GM12878 (cell line): Measurements from ENCODE around the gene GGTLC2. TPM values are rescaled to one million over a fixed set of nuclear protein-coding genes. Genes with fewer than 3 reads are reported as not detected.
A peak's percentile ranks its signal among the peaks of the same experiment; 100 is the strongest.

Experiments
- ASH2L ChIP-seq: fragments of 300-600, 200-600 bp; sonication (generic); IDR thresholded peaks from 2 replicates; pipeline ENCODE4 v1.6.1; 2017; ENCODE audit warnings: low read depth, mild to moderate bottlenecking, borderline replicate concordance
- CEBPB ChIP-seq, 2 experiments: fragments of 150-350 bp in 1 of 2; IDR thresholded peaks; 2 replicates each; pipeline ENCODE4 v1.6.1; 2012 to 2014; ENCODE audit warnings: low read depth in 2 of 2, low read length in 2 of 2, borderline replicate concordance in 1 of 2, inconsistent platforms in 1 of 2
- CTCF ChIP-seq, 3 experiments: IDR thresholded peaks in 2 of 3; conservative IDR thresholded peaks in 1 of 3; 2 replicates each; pipeline ENCODE4 v1.5.1; 2011; ENCODE audit warnings: low read depth in 3 of 3, low read length in 3 of 3, mild to moderate bottlenecking in 3 of 3, control low read depth in 2 of 3, moderate library complexity in 2 of 3, inconsistent platforms in 1 of 3, mixed read lengths in 1 of 3; ENCODE audit not compliant: control insufficient read depth in 2 of 3, insufficient read depth in 1 of 3; ENCODE audit errors: extremely low read depth in 1 of 3
- EGR1 ChIP-seq, 2 experiments: IDR thresholded peaks; 1 replicate in 1 of 2; 2 replicates in 1 of 2; pipeline ENCODE4 v1.6.1; 2011 to 2012; ENCODE audit warnings: low read depth in 2 of 2, low read length in 2 of 2, borderline replicate concordance in 1 of 2, mild to moderate bottlenecking in 1 of 2, moderate library complexity in 1 of 2
- EZH2 ChIP-seq: IDR thresholded peaks from 2 replicates; pipeline ENCODE4 v1.6.1; 2012; ENCODE audit warnings: low read depth, mild to moderate bottlenecking, control low read depth, inconsistent platforms, low read length, borderline replicate concordance; ENCODE audit not compliant: control insufficient read depth
- MTA2 ChIP-seq: fragments of 450-650 bp; IDR thresholded peaks from 2 replicates; pipeline ENCODE4 v1.6.1; 2016; ENCODE audit warnings: low read depth, mild to moderate bottlenecking, moderate library complexity
- NRF1 ChIP-seq: conservative IDR thresholded peaks from 2 replicates; pipeline ENCODE4 v1.6.1; 2011; ENCODE audit warnings: mild to moderate bottlenecking, low read depth, low read length, improper control_type of control experiment
- RELA ChIP-seq: fragments of 450-650 bp; IDR thresholded peaks from 2 replicates; pipeline ENCODE4 v1.8.0; 2014; ENCODE audit warnings: borderline replicate concordance; ENCODE audit not compliant: partially characterized antibody
- RUNX3 ChIP-seq: IDR thresholded peaks from 2 replicates; pipeline ENCODE4 v1.6.1; 2012; ENCODE audit warnings: low read length, inconsistent platforms
- SUPT20H ChIP-seq: IDR thresholded peaks from 2 replicates; pipeline ENCODE4 v1.6.1; 2011; ENCODE audit warnings: low read depth, mild to moderate bottlenecking, low read length, moderate library complexity, borderline replicate concordance; ENCODE audit not compliant: control insufficient read depth
- TCF12 ChIP-seq: IDR thresholded peaks from 2 replicates; pipeline ENCODE4 v1.6.1; 2011; ENCODE audit warnings: low read depth, mild to moderate bottlenecking, low read length
- USF2 ChIP-seq: IDR thresholded peaks from 2 replicates; pipeline ENCODE4 v1.6.1; 2011; ENCODE audit warnings: low read depth, low read length, improper control_type of control experiment, borderline replicate concordance
- ZNF592 ChIP-seq: fragments of 450-650 bp; IDR thresholded peaks from 2 replicates; pipeline ENCODE4 v1.6.1; 2017; ENCODE audit warnings: mild to moderate bottlenecking, moderate library complexity
- polyA plus RNA-seq, 11 experiments: library from polyadenylated mRNA; depleted of rRNA in 4 of 11; unstranded in 6 of 11; stranded (reverse) in 5 of 11; fragments of >200 nt; fragmentation: Nextera tagmentation in 4 of 11; fragmentation: Illumina TruSeq in 1 of 11; extraction: Ambion mirVana in 4 of 11; extraction: Trizol in 1 of 11; gene quantifications; 1 replicate in 1 of 11; 2 replicates in 10 of 11; pipeline versions ENCODE4 v1.2.1 to v1.2.3, GENCODE V29; 2011 to 2016; ENCODE audit warnings: inconsistent platforms in 2 of 11, missing spikeins in 2 of 11, low read depth in 1 of 11
- total RNA-seq, 4 experiments: library from RNA; depleted of rRNA in 3 of 4; stranded (reverse); fragments of >200 nt in 3 of 4; fragmentation: Illumina TruSeq in 1 of 4; extraction: Trizol in 1 of 4; gene quantifications; 2 replicates each; pipeline versions ENCODE4 v1.2.1 to v1.2.3, GENCODE V29; 2013 to 2021
- TF ChIP-seq, protein P1 (sequence below): IDR thresholded peaks from 2 replicates; pipeline ENCODE4 v1.6.1; 2011; ENCODE audit warnings: borderline replicate concordance, low read depth, mild to moderate bottlenecking, moderate library complexity, mixed read lengths, low read length; ENCODE audit not compliant: insufficient read depth; ENCODE audit errors: extremely low read length
- TF ChIP-seq, protein P2 (sequence below): fragments of 450-650 bp; formaldehyde crosslinking; IDR thresholded peaks from 2 replicates; pipeline ENCODE4 v1.4.0; 2022; ENCODE audit warnings: mild to moderate bottlenecking, moderate library complexity

Gene GGTLC2
- total and polyA plus RNA-seq, 10 of the 15 experiments (the other 5 are each of a cell fraction or from before 2014, with no cell fraction given): not detected

GRCh38 chr22:22684580-22685561 is 40.5 kb downstream of the GGTLC2 start (continued):
- peak; percentile 28 to 62 (median 55) for TF ChIP-seq CTCF (IDR thresholded peaks at IDR 0.05 in 2 of 3, conservative IDR thresholded peaks at IDR 0.05 in 1 of 3; ENCODE audit: control insufficient read depth in 2 of 3, extremely low read depth in 1 of 3, insufficient read depth in 1 of 3, low read depth in 3 of 3, low read length in 3 of 3)
- no peak for TF ChIP-seq ASH2L
- TF ChIP-seq CEBPB (IDR thresholded peaks at IDR 0.05; ENCODE audit: borderline replicate concordance in 1 of 2, low read depth in 2 of 2, low read length in 2 of 2): no peak
- TF ChIP-seq, protein P1, sequence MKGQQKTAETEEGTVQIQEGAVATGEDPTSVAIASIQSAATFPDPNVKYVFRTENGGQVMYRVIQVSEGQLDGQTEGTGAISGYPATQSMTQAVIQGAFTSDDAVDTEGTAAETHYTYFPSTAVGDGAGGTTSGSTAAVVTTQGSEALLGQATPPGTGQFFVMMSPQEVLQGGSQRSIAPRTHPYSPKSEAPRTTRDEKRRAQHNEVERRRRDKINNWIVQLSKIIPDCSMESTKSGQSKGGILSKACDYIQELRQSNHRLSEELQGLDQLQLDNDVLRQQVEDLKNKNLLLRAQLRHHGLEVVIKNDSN: no peak
- no peak for TF ChIP-seq EGR1 (IDR thresholded peaks at IDR 0.05; ENCODE audit: borderline replicate concordance in 1 of 2, low read depth in 2 of 2, low read length in 2 of 2)
- TF ChIP-seq, protein P2, sequence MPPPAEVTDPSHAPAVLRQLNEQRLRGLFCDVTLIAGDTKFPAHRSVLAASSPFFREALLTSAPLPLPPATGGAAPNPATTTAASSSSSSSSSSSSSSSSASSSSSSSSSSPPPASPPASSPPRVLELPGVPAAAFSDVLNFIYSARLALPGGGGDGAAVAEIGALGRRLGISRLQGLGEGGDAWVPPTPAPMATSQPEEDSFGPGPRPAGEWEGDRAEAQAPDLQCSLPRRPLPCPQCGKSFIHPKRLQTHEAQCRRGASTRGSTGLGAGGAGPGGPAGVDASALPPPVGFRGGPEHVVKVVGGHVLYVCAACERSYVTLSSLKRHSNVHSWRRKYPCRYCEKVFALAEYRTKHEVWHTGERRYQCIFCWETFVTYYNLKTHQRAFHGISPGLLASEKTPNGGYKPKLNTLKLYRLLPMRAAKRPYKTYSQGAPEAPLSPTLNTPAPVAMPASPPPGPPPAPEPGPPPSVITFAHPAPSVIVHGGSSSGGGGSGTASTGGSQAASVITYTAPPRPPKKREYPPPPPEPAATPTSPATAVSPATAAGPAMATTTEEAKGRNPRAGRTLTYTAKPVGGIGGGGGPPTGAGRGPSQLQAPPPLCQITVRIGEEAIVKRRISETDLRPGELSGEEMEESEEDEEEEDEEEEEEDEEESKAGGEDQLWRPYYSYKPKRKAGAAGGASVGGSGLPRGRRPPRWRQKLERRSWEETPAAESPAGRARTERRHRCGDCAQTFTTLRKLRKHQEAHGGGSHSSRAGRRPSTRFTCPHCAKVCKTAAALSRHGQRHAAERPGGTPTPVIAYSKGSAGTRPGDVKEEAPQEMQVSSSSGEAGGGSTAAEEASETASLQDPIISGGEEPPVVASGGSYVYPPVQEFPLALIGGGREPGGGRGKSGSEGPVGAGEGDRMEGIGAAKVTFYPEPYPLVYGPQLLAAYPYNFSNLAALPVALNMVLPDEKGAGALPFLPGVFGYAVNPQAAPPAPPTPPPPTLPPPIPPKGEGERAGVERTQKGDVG (CRISPR knock-in tag): no peak
- TF ChIP-seq RUNX3: no peak
- no peak for TF ChIP-seq SUPT20H
- TF ChIP-seq TCF12: 0 out of 2 replicates have a peak, but pooled peaks have one; percentile 32
- TF ChIP-seq USF2: no peak
- TF ChIP-seq EZH2: no peak
- TF ChIP-seq ZNF592: no peak
- TF ChIP-seq RELA: no peak
- no peak for TF ChIP-seq MTA2
- no peak for TF ChIP-seq NRF1
